Stimulated activated CD8-positive, alpha-beta memory T cell treated with anti-CD3 and anti-CD28 coated beads, Interleukin-12 subunit alpha, Interleukin-12 subunit beta, amount 100 ng/mL, for 1 hour (primary cell): ENCODE results near the gene NEK11.
"Not testable (repeated sequence)": the region's sequence is repeated elsewhere in the genome, so short reads cannot be mapped to it uniquely, and the experiment has no call there.

Experiments
- DNase-seq: peaks from one replicate; pipeline ENCODE4 v3.0.0-alpha.2; 2020; ENCODE audit warnings: low read depth

NEK11 gene

GRCh38 chr3:131304890-131305289 is 278.2 kb downstream of the NEK11 start:
- no peak for DNase-seq

DNA sequence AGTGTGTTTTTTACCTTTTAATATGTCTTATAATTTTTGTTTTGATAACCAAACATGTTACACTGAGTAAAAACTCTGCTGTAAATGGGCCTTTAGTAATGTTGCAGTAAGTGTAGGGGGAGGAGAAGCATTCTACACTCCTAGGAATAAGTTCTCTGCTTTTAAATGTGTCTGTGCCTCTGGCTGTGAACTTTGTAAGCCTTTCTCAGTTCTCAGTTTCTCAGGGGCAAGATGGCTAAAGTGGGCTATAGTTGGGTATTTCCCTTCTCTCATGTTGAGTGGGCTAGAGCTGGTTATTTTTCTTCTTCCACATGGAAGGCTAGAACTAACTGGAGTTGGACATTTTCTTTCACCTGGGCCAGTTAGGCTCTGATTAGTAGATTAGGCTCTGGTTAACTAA is 279.6 kb downstream of the NEK11 start:
- DNase-seq, result no peak

GRCh38 chr3:131314318-131314717 is 287.6 kb downstream of the NEK11 start:
- no peak for DNase-seq

DNA sequence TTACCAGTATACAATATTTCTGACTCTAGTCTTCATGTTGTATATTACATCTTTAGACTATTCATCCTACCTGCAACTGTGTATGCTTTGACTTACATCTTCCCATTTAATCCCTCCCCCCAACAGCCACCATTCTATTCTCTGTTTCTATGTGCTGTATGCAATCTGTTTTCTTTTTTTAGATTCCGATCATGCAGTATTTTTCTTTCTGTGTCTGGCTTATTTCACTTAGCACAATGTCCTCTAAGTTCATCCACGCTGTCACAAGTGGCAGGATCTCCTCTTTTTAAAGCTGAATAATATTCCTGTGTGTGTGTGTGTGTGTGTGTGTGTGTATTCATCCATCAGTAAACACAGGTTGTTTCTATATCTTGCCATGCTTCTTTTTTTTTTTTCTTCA is 288.5 kb downstream of the NEK11 start:
- no peak for DNase-seq

GRCh38 chr3:131317667-131318066 is 291.0 kb downstream of the NEK11 start:
- no peak for DNase-seq

- no peak for DNase-seq
These were observed 296.3 kb downstream of the NEK11 start for GRCh38 chr3:131323014-131323413.

DNA sequence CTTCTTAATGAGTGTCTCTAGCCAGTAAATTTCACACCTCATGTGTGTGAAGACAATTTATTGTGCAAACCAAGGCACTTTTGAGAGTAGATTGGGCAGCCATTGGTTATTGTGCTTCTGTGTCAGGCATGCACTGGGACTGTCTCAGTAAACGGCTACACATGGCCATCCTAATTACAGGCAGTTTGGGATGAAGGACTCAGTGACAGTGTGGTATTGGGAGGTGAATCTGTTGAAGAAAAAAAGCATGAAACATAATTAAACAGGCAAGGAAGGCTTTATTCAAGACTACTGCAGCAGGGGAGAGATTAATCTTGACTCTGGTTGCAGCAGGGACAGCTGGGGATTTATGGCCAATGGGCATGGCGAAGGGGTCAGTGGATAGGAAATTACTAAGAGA is 297.1 kb downstream of the NEK11 start:
- no peak for DNase-seq

- DNase-seq, result no peak
These were observed 298.2 kb downstream of the NEK11 start for GRCh38 chr3:131324923-131325322.

DNA sequence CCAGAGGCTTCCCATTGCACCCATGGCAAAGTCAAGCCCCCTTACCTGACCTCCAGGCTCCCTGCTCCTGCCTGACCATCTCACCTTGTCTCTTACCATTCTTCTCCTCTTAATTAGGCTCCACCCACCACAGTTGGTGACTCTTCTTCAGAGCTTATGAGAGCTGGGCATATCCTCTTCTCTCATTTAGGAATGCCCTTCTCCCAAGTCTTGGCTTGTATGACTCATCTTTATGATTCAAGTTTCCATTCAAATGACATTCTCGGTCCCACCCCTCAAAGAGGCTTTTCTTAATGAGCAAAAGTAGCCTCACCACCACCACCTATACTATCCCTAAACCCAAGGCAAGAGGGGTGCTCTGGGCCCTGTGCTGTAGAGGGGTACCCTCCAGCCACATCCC is 299.6 kb downstream of the NEK11 start:
- no peak for DNase-seq

GRCh38 chr3:131328721-131329120 is 302.0 kb downstream of the NEK11 start:
- DNase-seq, result no peak

DNA sequence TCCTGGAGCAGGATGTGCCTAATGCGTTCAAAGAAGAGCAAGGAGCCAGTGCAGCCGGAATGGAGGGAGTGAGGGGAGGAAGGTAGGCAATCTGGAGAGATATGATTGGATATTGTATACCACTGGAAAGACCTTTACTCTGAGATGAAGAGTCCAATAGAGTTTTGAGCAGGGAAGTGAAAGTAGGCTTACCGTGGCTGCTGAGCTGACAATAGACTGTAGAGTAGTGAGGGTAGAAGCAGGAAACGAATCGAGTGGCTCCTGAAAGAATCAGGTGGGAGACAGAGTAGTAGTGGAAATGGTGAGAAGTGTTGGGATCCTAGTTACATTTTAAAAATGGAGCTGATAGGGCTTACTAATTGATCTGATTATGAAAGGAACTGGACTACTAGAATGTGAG is 303.1 kb downstream of the NEK11 start:
- no peak for DNase-seq

DNA sequence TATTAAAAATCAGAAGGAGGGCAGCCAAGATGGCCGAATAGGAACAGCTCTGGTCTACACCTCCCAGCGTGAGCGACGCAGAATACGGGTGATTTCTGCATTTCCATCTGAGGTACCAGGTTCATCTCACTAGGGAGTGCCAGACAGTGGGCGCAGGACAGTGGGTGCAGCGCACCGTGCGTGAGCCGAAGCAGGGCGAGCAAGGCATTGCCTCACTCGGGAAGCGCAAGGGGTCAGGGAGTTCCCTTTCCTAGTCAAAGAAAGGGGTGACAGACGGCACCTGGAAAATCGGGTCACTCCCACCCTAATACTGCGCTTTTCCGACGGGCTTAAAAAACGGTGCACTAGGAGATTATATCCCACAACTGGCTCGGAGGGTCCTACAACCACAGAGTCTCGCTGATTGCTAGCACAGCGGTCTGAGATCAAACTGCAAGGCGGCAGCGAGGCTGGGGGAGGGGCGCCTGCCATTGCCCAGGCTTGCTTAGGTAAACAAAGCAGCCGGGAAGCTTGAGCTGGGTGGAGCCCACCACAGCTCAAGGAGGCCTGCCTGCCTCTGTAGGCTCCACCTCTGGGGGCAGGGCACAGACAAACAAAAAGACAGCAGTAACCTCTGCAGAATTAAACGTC is 304.9 kb downstream of the NEK11 start:
- not testable (repeated sequence) for DNase-seq

DNA sequence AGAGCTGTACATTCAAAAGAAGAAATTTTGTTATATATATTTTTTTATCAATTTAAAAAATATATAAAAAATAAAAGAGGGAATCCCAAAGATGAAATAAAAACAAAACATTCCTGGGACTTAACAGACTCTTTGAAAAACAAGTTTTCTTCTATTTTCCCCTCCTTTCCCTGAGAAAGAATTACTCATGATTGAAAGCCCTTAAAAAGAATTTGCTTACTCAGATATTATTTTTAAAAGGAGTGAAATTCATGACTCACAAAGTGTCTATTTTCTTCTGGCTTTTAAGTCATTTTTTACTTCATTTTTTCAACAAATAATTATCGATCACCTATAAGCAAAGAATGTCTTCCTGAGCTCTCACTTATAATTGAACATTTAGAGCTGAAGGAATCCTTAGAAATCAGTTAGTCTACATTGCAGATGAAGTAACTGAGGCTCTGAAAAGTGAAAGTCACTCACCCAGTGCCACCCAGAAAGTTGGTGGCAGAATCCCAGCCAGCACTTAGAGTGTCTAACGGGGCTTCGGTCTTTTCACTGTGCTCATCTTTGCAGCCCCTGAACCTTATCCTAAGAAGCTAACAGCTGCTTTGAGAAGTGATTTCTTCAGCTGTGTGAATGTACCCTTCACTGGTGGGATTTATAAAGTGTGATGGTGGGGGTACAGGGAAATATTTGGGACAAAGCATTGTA is 312.4 kb downstream of the NEK11 start:
- DNase-seq, result no peak

GRCh38 chr3:131341761-131342160 is 315.1 kb downstream of the NEK11 start:
- no peak for DNase-seq

GRCh38 chr3:131348911-131349310 is 322.2 kb downstream of the NEK11 start:
- no peak for DNase-seq

GRCh38 chr3:131349454-131349853 is 322.8 kb downstream of the NEK11 start:
- DNase-seq, result no peak

DNA sequence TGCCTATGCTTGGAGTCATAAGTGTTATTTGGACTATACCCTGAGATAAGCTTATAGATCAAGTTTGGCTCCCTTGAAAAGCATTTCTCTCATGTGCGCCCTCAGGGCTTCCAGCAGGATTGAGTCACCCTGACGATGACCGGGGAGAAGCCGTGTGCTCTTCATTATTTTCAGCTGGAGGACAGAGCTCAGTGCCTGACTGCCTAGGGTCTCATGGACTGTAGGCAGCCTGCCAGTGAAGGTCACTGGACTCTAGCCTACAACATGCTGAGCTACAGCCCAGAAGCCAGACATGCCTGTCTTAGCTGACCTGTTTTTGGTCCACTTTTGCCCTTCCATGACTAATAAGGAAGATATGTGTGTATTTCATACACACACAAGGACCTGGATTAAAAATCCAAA is 323.3 kb downstream of the NEK11 start:
- no peak for DNase-seq

- DNase-seq, result no peak
These were observed 323.8 kb downstream of the NEK11 start for GRCh38 chr3:131350506-131350905.

GRCh38 chr3:131353016-131353877 is 326.6 kb downstream of the NEK11 start:
- no peak for DNase-seq

GRCh38 chr3:131353986-131354385 is 327.3 kb downstream of the NEK11 start:
- no peak for DNase-seq

- no peak for DNase-seq
These were observed 329.4 kb downstream of the NEK11 start for GRCh38 chr3:131356006-131356595.

DNA sequence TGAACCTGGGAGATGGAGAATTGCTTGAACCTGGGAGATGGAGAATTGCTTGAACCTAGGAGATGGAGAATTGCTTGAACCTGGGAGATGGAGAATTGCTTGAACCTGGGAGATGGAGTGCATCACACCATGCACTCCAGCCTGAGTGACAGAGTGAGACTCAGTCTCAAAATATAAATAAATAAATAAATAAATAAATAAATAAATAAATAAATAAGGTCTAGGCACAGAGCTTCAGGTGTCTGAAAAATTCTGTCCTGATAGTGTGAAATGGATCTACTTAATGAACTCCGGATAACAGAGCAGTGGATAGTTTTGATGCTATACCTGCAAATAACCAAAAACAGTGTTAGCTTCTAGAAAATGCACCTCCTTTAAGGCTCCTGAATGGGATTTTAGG is 330.6 kb downstream of the NEK11 start:
- no peak for DNase-seq
